Pancreas (tissue), 10 donors: ENCODE data around the gene ANGEL1. TPM values are rescaled to one million over a fixed set of nuclear protein-coding genes. Genes with fewer than 3 reads are reported as not detected.

Experiments
- ATAC-seq, 4 donors: fragments of 200-7000 bp; cut with Tn5 transposase; one replicate each; pipeline versions ENCODE4 v1.8.0 to v1.9.1; 2020; ENCODE audit warnings: mild to moderate bottlenecking in 4 of 4, moderate library complexity in 4 of 4
- DNase-seq, 6 donors: peaks; one replicate each; pipeline ENCODE4 v3.0.0-alpha.2; 2020
- FAIRE-seq: peaks from 2 replicates; lab custom pipeline; 2012; peaks lifted over from hg19 to GRCh38; lab: Jason Lieb, UNC
- H3K27ac ChIP-seq, 4 donors: fragments of 200-600 bp; sonication (generic); 1 replicate in 3 of 4; 2 replicates in 1 of 4; pipeline versions ENCODE4 v1.5.0 to v1.8.0; 2020
- H3K27me3 ChIP-seq, 4 donors: fragments of 200-600 bp; one replicate each; pipeline ENCODE4 v1.8.0; 2021
- H3K36me3 ChIP-seq, 3 donors: fragments of 200-600 bp; sonication (generic) in 1 of 3; one replicate each; pipeline versions ENCODE4 v1.5.0 to v1.8.0; 2020 to 2021
- H3K4me1 ChIP-seq, 3 donors: fragments of 200-600 bp; one replicate each; pipeline ENCODE4 v1.8.0; 2021
- H3K4me3 ChIP-seq, 4 donors: fragments of 200-600 bp; sonication (generic) in 2 of 4; one replicate each; pipeline versions ENCODE4 v1.5.0 to v1.8.0; 2020 to 2021
- H3K9me3 ChIP-seq, 4 donors: fragments of 200-600 bp; one replicate each; pipeline ENCODE4 v1.8.0; 2021
- WGBS, 2 donors: extraction: QIAGEN DNeasy Blood & Tissue Kit; methylation state at CpG; one replicate each; pipeline ENCODE4 v1.1.7; 2013; 5-methylcytosine and 5-hydroxymethylcytosine counted together
- intact Hi-C, 3 donors: fragments of 100-400 bp; cut with DNase I; formaldehyde crosslinking; loops; one replicate each; pipeline versions ENCODE4 v1.11.1 to v1.14.2; 2022
- polyA plus RNA-seq, 2 donors: library from polyadenylated mRNA; stranded (reverse); fragments of 200-250 nt; gene quantifications; one replicate each; pipeline ENCODE4 v1.2.3, GENCODE V29; 2013
- total RNA-seq, 6 donors: library from RNA; stranded (reverse); fragmentation: NEBNext Ultra II Directional in 4 of 6; extraction: Animal tissue kit (Norgen Biotek cat#: 25700) in 4 of 6; gene quantifications; one replicate each; pipeline versions ENCODE4 v1.2.1 to v1.2.4, GENCODE V29; 2021 to 2023
- TF ChIP-seq, protein P1 (sequence below), 4 donors: fragments of 200-600 bp; sonication (generic) in 3 of 4; IDR thresholded peaks; one replicate each; pipeline versions ENCODE4 v1.5.0 to v1.8.0; 2021; ENCODE audit warnings: antibody characterized with exemption in 4 of 4
- donor health status: healthy with polysubstance abuse.
- donor health status: DM: no; HTN: no; CAD: no; lungs with moderate emphysema.
- donor health status: DM: no; HTN: no; CAD: no.
- donor health status: control.
- donor health status: control.
- donor health status: Bipolar disorder and iron deficiency.
- donor health status: DM: yes; HTN: yes; CAD: no.
- donor health status: DM: no; HTN: no; CAD: no.
- donor health status: DM: no; HTN: no; CAD: no.
- donor health status: DM: yes; HTN: yes; CAD: no.

The ANGEL1 gene
- total and polyA plus RNA-seq, 8 donors, result 25.8 to 40.1 (median 30.5) TPM

DNA sequence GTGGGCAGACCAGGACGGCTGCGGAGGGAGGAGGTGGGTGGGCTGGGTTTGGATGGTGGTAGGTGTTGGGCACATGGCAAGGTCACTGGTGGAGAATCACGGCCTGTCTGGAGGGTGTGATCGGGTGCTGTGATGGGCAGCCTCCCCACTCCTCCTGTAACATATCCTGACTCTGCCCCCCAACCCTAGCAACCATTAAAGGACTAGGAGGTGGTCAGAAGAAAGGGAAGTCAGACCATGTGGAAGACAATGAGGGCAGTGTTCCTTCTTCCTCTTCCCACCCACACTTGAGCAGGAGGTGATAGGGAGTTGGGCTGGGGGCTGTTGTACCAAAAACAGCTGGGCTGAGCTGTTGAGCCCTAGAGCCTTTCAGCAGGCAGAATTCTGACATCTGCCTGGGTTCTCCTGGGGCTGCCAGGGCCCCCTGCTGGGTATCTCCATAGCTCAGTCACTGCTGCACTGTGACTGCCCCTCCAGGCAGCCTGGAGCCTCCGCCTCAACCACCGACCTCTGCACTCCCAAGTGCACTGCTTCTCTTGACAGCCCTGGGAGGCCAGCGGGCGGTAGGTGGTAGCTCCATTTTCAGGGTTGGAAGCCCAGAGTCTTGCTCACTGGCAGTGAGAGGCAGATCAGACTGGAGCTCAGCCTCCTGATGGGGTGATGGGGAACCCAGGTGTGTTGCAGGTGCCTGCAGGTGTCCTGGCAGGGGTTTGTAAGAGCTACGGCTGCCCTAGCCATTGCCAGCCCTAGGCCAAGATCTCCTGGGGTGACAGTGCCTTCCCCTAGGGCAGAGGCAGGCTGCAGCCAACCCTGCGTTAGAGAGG lies 36.0 kb downstream of the ANGEL1 start:
- no peaks in the 10 kb centered on the region for H3K36me3 ChIP-seq
- H3K4me1 ChIP-seq, result peaks cover 0 to 12% (median 0%) of the 10 kb centered on the region in 3 donors
- no peaks in the 10 kb centered on the region for H3K27me3 ChIP-seq
- WGBS, 2 donors, result 58 to 60% methylated on average over 9 to 10 of the region's 10 CpGs
- FAIRE-seq, result no peak
- no peaks in the 10 kb centered on the region for H3K9me3 ChIP-seq
- peak in 1 of 6 donors; percentile 65 for DNase-seq
- peak in 2 of 4 donors; percentile 8 to 10 for ATAC-seq
- TF ChIP-seq, protein P1, sequence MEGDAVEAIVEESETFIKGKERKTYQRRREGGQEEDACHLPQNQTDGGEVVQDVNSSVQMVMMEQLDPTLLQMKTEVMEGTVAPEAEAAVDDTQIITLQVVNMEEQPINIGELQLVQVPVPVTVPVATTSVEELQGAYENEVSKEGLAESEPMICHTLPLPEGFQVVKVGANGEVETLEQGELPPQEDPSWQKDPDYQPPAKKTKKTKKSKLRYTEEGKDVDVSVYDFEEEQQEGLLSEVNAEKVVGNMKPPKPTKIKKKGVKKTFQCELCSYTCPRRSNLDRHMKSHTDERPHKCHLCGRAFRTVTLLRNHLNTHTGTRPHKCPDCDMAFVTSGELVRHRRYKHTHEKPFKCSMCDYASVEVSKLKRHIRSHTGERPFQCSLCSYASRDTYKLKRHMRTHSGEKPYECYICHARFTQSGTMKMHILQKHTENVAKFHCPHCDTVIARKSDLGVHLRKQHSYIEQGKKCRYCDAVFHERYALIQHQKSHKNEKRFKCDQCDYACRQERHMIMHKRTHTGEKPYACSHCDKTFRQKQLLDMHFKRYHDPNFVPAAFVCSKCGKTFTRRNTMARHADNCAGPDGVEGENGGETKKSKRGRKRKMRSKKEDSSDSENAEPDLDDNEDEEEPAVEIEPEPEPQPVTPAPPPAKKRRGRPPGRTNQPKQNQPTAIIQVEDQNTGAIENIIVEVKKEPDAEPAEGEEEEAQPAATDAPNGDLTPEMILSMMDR (IDR thresholded peaks at IDR 0.05), result no peak
- intact Hi-C loops, result loop anchor here in 1 of 3 donors (10.0 kb wide), 1 partner anchor 62 kb away; no protein-coding TSS in a partner anchor
- no peak overlapping the region for H3K27ac ChIP-seq
- no peak overlapping the region for H3K4me3 ChIP-seq

DNA sequence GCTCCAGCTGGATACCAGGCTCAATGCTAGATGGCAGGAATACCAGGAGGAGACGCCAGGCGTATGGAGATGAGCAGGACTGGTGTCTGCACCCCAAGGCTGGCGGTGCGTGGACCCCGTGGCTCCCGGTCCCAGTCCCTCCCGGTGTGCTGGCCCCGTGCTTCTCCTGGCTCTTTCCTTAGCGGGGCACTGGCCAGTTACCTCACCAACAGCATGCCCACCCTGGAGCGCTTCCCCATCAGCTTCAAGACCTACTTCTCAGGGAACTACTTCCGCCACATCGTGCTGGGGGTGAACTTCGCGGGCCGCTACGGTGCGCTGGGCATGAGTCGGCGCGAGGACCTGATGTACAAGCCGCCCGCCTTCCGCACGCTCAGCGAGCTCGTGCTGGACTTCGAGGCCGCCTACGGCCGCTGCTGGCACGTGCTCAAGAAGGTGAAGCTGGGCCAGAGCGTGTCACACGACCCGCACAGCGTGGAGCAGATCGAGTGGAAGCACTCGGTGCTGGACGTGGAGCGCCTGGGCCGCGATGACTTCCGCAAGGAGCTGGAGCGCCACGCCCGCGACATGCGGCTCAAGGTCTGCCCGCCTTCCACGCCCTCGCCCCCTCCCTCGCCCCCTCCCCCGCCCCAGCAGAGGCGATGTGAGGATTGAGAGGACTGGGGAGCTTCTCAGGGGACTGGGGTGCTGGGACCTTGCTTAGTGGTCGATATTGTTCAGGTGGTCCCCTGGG lies 36.8 kb downstream of the ANGEL1 start:
- no peaks in the 10 kb centered on the region for H3K36me3 ChIP-seq
- DNase-seq (peak in 1 of 6 donors; percentile 72), FAIRE-seq (no peak), ATAC-seq (no peak)
- H3K27ac ChIP-seq, result no peak overlapping the region
- no peak overlapping the region for H3K4me3 ChIP-seq
- intact Hi-C loops, result loop anchor here in 1 of 3 donors (10.0 kb wide), 1 partner anchor 61 kb away; no protein-coding TSS in a partner anchor
- TF ChIP-seq, protein P1 (IDR thresholded peaks at IDR 0.05), result no peak
- 83 to 90% methylated on average over 54 of the region's 54 CpGs for WGBS, 2 donors
- no peaks in the 10 kb centered on the region for H3K9me3 ChIP-seq
- H3K4me1 ChIP-seq, result peaks cover 0 to 12% (median 0%) of the 10 kb centered on the region in 3 donors
- H3K27me3 ChIP-seq, result no peaks in the 10 kb centered on the region

DNA sequence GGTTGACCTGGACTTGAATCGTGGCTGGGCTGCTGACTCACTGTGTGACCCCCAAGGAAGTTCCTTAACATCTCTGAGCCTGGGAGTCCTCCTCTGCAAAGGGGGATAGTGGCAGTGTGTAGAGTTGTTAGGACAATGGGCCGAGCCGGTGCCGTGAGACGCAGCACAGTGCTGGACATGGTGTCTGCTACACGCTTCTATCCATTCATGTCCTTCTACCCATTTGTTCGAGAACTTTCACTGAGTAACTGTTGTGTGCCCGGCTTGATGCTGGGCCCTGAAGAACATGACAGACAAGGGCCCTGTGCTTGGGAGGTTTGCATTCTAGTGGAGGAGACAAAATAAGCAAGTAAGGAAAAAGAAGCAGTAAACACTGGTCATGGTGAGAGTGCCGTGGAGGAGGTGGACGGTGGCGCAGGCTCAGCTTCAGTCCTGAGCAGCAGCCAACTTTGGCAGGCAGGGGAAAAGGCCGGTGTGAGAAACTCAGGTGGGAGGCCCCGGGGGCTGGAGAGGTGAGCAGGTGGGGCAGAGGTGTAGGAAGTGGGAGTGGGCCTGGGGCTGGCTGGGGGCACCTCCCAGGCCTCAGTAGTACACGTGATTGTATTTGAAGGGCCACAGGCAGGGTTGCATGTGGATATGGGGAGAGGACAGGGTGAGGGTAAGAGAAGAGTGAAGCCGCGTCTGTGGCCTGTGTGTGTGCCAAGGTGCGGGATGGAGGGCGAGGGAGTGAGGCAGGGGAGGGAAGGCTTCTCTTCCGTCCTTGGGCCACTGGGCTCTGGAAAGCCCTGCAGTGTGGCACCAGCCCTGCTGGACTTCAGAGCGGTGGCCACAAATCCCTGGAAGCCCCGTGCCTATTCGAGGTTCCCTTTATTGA lies 37.6 kb downstream of the ANGEL1 start:
- FAIRE-seq (no peak), ATAC-seq (peak in 1 of 4 donors; percentile 6), DNase-seq (peak in 1 of 6 donors; percentile 66)
- WGBS, 2 donors, result 42 to 59% methylated on average over 22 of the region's 22 CpGs
- Histone ChIP-seq H3K27me3 (no peaks in the 10 kb centered on the region), H3K36me3 (no peaks in the 10 kb centered on the region), H3K4me1 (peaks cover 0 to 12% (median 0%) of the 10 kb centered on the region in 3 donors), H3K4me3 (no peak overlapping the region), H3K9me3 (no peaks in the 10 kb centered on the region), H3K27ac (no peak overlapping the region)
- TF ChIP-seq, protein P1 (IDR thresholded peaks at IDR 0.05), result no peak
- intact Hi-C loops, result loop anchor here in 1 of 3 donors (10.0 kb wide), 1 partner anchor 60 kb away; no protein-coding TSS in a partner anchor

DNA sequence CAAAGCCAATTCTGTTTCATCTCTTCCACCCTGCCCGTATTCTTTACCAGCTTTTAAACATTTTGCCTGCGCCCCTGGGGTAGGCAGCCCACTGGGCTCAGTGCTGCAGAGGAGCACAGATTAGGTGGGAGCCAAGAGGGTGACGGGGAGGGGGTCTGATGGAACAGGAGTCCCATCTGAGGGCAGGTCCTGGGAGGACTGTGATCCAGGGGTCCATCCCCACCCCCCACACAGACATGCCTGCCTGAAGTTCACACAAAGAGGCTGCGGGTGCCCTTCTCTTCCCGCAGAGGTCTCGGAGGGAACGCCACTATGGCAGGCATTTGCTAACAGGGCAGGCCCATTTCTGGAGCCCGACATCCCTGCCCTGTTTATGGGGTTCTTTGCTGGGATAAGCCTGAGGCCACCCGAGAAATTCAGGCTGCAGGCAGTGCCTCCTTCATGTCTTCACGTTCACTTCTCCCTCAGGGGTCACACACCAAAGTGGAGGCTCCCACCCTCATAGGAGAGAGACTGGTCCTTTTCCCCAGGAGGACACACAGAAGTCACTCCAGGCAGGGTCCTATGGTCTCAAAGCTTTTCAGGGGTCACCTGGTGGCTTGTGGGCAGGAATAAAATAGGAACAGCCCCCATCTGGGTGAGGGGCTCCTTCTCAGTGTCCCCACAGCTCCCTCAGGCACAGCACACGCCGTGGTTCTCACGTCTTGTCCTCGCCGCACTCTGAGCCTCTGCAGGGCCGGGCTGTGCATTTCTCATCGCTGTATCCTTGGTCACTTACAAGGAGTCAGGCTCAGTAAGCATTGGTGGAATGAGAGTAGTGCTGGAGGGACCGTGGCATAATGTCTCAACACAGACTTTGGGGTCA lies 38.5 kb downstream of the ANGEL1 start:
- no peak for FAIRE-seq
- TF ChIP-seq, protein P1 (IDR thresholded peaks at IDR 0.05), result no peak
- no peaks in the 10 kb centered on the region for H3K27me3 ChIP-seq
- 63 to 64% methylated on average over 18 of the region's 18 CpGs for WGBS, 2 donors
- H3K27ac ChIP-seq, result peak overlapping the region in 2 of 4 donors; percentile 60 to 62
- no peaks in the 10 kb centered on the region for H3K9me3 ChIP-seq
- no peak for DNase-seq
- no peak for ATAC-seq
- H3K36me3 ChIP-seq, result no peaks in the 10 kb centered on the region
- intact Hi-C loops, result loop anchor here in 1 of 3 donors (10.0 kb wide), 1 partner anchor 59 kb away; no protein-coding TSS in a partner anchor
- H3K4me1 ChIP-seq, result peaks cover 0 to 12% (median 0%) of the 10 kb centered on the region in 3 donors
- no peak overlapping the region for H3K4me3 ChIP-seq
